SK-N-MC (cell line): ENCODE results near the gene FKBP6.
A peak's percentile ranks its signal among the peaks of the same experiment; 100 is the strongest.
"Not testable (repeated sequence)": the region's sequence is repeated elsewhere in the genome, so short reads cannot be mapped to it uniquely, and the experiment has no call there.

ENCODE experiments used
- DNase-seq: peaks from one replicate; pipeline ENCODE4 v3.0.0-alpha.2; 2011; ENCODE audit warnings: low read depth, low spot score
- H3K27ac ChIP-seq: fragments of 200-600 bp; sonication (generic); 2 replicates; pipeline ENCODE4 v1.5.1; 2016; ENCODE audit warnings: mixed run types
- H3K36me3 ChIP-seq: fragments of 200-600 bp; sonication (generic); 2 replicates; pipeline ENCODE4 v1.6.1; 2017; ENCODE audit warnings: antibody characterized with exemption, low read length, mixed read lengths; ENCODE audit not compliant: insufficient read depth
- H3K4me3 ChIP-seq: fragments of 200-600 bp; sonication (generic); 2 replicates; pipeline ENCODE4 v1.5.1; 2016
- H3K9ac ChIP-seq: fragments of 200-600 bp; sonication (generic); 2 replicates; pipeline ENCODE4 v1.8.0; 2017; ENCODE audit warnings: mixed run types, mixed read lengths; ENCODE audit not compliant: insufficient read length
- H3K9me3 ChIP-seq: fragments of 200-600 bp; sonication (generic); 2 replicates; pipeline ENCODE4 v1.6.1; 2017; ENCODE audit warnings: low read depth, mild to moderate bottlenecking, antibody characterized with exemption, low read length, moderate library complexity, mixed read lengths
- EZH2 ChIP-seq: fragments of 200-600 bp; sonication (generic); IDR thresholded peaks from one replicate; pipeline ENCODE4 v1.6.1; 2017; ENCODE audit warnings: antibody characterized with exemption
- FOXP2 ChIP-seq: optimal IDR thresholded peaks from 2 replicates; pipeline ENCODE3; 2011; ENCODE audit warnings: mild to moderate bottlenecking, moderate library complexity; ENCODE audit not compliant: insufficient read depth; ENCODE audit errors: extremely low read length, control extremely low read depth
- POLR2AphosphoS5 ChIP-seq: IDR thresholded peaks from 2 replicates; pipeline ENCODE4 v1.6.1; 2012; ENCODE audit warnings: mild to moderate bottlenecking, low read depth, low read length, borderline replicate concordance

FKBP6 gene

DNA sequence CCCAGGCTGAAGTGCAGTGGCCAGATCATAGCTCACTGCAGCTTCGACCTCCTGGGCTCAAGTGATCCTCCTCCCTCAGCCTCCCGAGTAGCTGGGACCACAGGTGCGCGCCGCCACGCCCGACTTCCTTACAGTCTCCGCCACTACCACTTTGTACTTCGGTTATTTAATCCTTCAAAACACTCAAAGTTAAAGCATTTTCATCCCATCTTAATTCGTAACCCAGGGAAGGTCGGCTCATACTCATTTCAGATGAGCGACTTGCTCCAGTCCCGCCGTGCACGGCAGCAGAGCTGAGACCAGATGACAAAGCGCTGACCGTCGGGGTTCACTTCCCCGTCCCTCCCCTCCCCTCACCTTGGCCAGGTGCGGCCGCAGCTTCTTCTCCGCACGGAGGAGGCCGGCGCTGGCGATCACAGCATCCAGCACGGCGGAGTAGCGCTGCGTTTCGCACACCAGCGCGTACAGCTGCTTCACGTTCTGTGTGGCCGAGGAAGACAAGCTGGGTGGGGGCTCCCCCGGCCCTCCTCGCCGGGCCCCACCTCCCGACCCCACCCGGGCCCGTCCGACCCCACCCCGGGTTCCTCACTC, 19.8 kb upstream of the FKBP6 start:
- Histone ChIP-seq H3K36me3 (no peaks in the 10 kb centered on the region; the same call in 1 of the 2 replicates), H3K4me3 (peak overlapping the region; percentile 75), H3K9me3 (no peaks in the 10 kb centered on the region), H3K27ac (no peak overlapping the region), H3K9ac (peak overlapping the region; percentile 28)
- no peak for TF ChIP-seq FOXP2
- no peak for TF ChIP-seq EZH2
- TF ChIP-seq POLR2AphosphoS5: no peak
- no peak for DNase-seq

DNA sequence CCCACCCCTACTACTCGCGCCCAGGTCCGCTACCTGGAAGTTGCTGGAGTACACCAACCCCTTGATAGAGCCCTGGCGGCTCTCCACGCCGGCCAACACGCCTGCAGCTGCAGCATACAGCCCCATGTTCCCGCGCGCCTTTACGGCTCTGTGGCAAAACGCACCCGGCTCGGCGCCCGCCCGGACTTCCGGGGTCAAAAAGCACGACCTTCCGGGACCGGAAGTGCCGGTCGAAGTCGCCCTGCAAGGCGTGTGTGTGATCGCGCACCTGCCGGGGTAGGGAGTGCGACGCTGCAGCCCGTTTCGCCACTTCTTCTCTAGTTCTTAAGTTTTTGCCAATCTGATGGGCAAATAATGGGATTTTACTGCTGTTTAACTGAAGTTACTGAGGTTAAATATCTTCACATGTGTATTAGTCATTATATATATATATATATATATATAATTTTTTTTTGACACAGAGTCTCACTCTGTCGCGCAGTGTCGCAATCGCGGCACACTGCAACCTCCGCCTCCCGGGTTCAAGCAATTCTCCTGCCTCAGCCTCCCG, 19.2 kb upstream of the FKBP6 start, which contains the start of gene NSUN5:
TSS of gene NSUN5 (minus strand) at position 162 of the 550 bp plus-strand sequence. CDS start at position 126, 36 bp downstream.
- DNase-seq: no peak
- Histone ChIP-seq H3K9ac (peak within 1 kb of the TSS; percentile 28), H3K4me3 (peak within 1 kb of the TSS; percentile 75), H3K36me3 (no peaks in the 10 kb centered on the region; the same call in 1 of the 2 replicates), H3K27ac (no peak within 1 kb of the TSS), H3K9me3 (no peaks in the 10 kb centered on the region)
- peak; percentile 83 for TF ChIP-seq POLR2AphosphoS5
- no peak for TF ChIP-seq EZH2

DNA sequence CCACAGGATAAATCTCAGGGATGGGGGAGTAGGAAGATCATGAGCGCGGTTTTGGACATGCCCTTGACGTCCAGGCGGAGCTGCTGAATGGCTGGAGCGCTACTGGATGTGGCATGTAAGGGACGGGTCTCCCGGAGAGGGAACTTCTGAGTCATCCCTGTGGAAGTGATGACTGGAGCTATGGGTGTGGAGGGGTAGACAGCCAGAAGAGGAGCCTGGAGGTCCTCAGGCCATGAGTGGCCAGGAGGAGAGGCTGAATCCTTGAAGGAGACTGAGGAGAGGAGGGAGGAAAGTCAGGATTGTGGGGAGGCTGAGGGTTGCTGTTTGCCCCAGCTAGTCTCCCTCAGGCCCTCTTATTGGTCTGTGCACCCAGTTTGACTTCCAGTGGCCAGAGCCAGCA, 16.5 kb upstream of the FKBP6 start:
- H3K36me3 ChIP-seq, DNase-seq, H3K9ac ChIP-seq, H3K27ac ChIP-seq, H3K4me3 ChIP-seq, H3K9me3 ChIP-seq: not testable (repeated sequence)

DNA sequence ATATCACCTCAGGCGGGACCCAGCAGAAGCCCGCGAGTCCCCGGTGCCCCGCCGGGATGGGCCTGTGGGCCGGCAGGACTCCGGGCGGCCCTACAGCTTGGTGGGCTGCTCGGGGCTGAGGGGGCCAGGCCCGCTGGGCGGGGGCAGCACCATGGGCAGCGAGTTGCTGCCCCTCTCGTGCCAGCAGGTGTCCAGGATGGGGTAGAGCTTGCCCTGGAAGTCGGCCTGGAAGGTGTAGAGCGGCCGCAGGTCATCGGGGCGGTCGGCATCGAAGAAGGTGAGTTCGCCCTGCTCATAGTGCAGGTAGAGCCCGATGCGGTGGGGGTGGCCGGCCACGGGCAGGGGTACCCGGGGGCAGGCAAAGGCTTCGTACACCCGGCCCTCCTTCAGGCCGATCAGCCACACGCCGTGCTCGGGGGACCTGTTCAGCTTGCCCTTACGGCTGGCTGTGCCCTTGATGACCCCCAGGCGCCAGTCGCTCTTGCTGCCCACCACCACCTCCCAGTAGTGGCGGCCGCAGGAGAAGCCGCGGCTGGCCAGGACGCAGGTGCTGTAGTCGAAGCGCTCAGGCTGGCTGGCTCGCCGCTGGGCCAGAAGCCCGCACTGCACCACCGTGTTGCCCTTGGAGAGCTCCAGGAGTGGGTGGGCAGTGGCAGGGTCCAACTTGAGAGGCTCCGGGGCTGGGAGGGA, 15.0 kb upstream of the FKBP6 start:
- Histone ChIP-seq H3K27ac (no peak overlapping the region), H3K4me3 (no peak overlapping the region), H3K9me3 (no peaks in the 10 kb centered on the region), H3K36me3 (no peaks in the 10 kb centered on the region), H3K9ac (no peak overlapping the region)
- no peak for TF ChIP-seq FOXP2
- no peak for TF ChIP-seq POLR2AphosphoS5
- no peak for TF ChIP-seq EZH2
- DNase-seq: no peak

DNA sequence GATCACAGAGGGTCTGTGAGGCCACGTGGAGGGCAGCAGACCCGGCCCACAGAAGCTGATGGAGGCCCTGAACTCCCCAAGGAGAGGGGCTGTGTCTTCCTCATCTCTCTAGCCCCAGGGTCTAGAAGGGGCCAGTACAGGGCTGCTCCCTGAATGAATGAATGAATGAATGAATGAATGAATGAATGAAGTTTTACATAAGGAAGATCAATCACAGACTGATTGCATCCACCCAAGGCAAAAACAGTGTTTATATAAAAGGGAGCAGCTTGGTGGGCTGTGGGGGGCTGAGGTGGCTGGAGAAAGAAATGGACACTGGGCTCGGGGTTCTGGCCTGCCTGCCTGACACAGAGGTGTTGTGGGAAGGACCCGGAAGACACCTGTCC, 14.4 kb upstream of the FKBP6 start:
- H3K36me3 ChIP-seq: no peaks in the 10 kb centered on the region
- H3K9me3 ChIP-seq: no peaks in the 10 kb centered on the region
- H3K4me3 ChIP-seq: no peak overlapping the region
- no peak overlapping the region for H3K9ac ChIP-seq
- no peak for DNase-seq
- no peak for TF ChIP-seq FOXP2
- no peak for TF ChIP-seq EZH2
- TF ChIP-seq POLR2AphosphoS5: no peak
- H3K27ac ChIP-seq: no peak overlapping the region

DNA sequence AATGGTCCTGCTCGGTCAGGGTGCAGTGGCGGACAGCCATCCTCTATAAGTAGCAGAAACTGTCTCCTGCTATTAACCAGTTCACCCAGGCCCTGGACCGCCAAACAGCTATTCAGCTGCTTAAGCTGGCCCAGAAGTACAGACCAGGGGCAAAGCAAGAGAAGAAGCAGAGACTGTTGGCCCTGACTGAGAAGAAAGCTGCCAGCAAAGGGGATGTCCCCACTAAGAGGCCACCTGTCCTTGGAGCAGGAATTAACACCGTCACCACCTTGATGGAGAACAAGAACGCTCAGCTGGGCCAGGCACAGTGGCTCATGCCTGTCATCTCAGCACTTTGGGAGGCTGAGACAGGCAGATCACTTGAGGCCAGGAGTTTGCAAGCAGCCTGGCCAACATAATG, 13.7 kb upstream of the FKBP6 start:
- DNase-seq: no peak
- Histone ChIP-seq H3K4me3 (no peak overlapping the region), H3K27ac (no peak overlapping the region), H3K36me3 (no peaks in the 10 kb centered on the region), H3K9me3 (no peaks in the 10 kb centered on the region), H3K9ac (no peak overlapping the region)
- TF ChIP-seq FOXP2: no peak
- no peak for TF ChIP-seq EZH2
- TF ChIP-seq POLR2AphosphoS5: no peak

DNA sequence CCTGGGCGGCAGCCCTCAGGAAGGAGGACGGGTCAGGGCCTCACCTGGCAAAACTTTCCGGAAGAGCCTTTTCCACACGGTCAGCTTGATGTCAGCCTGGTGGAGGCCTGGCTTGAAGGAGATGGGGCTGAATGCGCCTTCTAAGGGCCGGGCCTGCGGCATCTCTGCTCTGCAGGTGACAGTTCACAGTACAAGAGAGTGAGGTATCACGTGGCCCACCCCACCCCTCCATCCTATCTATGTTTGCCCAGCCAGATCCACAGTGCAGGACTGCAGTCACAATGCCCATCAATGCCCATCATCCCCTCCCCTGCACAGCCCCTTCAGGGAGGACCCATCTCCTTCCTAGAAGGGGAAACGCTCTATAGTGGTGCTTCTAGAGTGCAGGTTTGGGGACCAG, 11.4 kb upstream of the FKBP6 start:
- Histone ChIP-seq H3K9ac (no peak overlapping the region), H3K9me3 (no peaks in the 10 kb centered on the region), H3K36me3 (no peaks in the 10 kb centered on the region), H3K27ac (no peak overlapping the region), H3K4me3 (no peak overlapping the region)
- no peak for DNase-seq
- TF ChIP-seq POLR2AphosphoS5: no peak
- no peak for TF ChIP-seq FOXP2
- no peak for TF ChIP-seq EZH2

DNA sequence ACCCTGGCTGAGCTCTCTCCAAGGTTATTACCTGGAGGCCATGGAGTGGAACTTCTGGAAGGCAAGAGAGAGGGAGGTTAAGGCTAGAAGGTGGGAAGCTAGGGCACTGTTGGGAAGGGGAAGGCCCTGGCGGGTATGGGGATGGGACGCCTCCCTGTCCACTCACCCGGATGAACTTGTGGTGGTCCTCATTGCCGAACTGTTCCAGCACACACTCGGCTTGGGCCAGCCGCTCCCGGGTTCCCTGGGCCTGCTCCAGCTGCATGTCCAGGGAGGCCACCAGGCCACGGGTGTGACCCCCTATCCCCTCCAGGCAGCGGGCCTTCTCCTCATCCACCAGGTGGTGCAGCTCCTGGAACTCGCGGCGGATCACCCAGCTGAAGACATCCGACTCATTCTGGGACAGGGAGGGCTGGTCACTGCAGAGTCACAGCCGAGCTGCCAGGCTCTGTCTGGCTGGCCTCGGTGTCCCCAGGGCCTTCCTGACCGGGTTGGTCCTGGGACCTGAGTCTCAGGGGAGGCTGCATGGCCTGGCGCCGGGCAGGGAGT, 9.2 kb upstream of the FKBP6 start:
- H3K9ac ChIP-seq, DNase-seq, H3K27ac ChIP-seq: not testable (repeated sequence)

DNA sequence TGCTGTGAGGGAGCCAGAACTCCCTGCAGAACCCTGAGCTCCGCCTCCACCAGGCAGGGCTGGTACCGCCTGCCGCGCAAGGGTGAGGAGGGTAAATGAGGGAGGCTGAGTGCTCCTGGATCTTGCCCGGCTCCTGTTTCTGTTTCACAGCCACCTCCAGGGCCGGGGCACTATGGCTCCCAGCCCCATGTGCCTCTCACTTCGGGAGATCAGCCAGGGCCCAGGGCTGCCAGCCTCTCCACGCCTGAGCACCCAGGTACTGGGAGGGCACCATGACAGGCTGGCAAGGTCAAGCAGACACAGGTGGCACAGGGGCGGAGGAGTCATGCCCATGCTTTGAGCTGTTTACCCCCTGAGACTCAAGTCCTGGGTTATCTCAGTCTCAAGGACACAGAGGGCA, 8.4 kb upstream of the FKBP6 start:
- not testable (repeated sequence) for H3K4me3 ChIP-seq, H3K27ac ChIP-seq, H3K9ac ChIP-seq, H3K9me3 ChIP-seq, H3K36me3 ChIP-seq, DNase-seq

More for the DNA sequence above, 9.2 kb upstream of the FKBP6 start:
- not testable (repeated sequence) for H3K36me3 ChIP-seq, H3K9me3 ChIP-seq, H3K4me3 ChIP-seq

DNA sequence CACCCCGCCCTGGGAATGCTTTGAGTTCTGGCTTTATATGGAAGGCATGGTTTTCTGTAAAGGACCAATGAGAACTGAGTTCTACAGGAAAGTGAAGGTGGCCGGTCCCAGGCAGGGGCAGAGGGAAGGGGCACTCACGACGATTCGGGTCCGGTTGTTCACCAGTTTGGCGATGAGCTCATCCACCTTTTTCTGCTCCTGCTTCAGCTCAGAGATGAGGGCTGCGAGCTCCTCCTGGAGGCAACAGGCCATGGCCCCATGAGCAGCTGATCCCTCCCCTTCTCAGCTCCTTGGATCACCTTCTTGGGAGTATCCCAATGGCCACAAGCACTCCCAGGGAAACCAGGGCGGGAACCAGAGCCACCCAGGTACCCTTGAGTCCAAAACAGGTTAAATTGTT, 8.0 kb upstream of the FKBP6 start:
- H3K9me3 ChIP-seq, H3K4me3 ChIP-seq, H3K27ac ChIP-seq, DNase-seq, H3K9ac ChIP-seq, H3K36me3 ChIP-seq: not testable (repeated sequence)

DNA sequence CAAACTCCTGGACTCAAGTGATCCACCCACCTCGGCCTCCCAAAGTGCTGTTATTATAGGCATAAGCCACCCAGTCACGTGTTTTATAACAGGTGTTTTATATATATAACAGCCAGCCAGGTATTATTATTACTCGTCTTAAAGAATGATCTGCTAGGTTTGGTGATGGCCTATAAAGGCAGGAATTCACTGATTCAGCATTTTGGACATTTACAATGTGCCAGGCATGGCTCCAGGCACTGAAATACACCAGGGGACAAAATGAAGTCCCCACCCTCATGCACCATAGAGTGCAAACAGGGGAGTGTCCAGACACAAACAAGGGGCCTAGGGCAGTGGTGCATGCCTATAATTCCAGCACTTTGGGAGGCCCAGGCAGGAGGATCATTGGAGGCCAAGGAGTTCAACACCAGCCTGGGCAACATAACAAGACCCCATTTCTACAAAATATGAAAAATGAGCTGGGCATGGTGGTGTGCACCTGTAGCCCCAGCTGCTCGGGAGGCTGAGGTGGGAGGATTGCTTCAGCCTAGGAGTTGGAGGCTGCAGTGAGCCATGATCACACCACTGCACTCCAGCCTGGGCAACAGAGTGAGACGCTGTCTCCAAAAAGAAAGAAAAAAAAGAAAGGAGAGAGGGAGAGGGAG, 4.4 kb upstream of the FKBP6 start:
- not testable (repeated sequence) for H3K36me3 ChIP-seq, H3K27ac ChIP-seq, H3K9me3 ChIP-seq, H3K4me3 ChIP-seq, H3K9ac ChIP-seq, DNase-seq
